Measurements from ENCODE around the gene DPEP2. TPM values are rescaled to one million over a fixed set of nuclear protein-coding genes. Genes with fewer than 3 reads are reported as not detected.

DPEP2 gene
- total RNA-seq, 4 donors from 2014 or later = 0.22 to 2.5 (median 2.1) TPM

- WGBS, 2 donors = 95% methylated on average over 32 to 35 of the region's 49 CpGs
- no peaks in the 10 kb centered on the region for H3K27me3 ChIP-seq
These were observed 17.1 kb downstream of the DPEP2 start for GRCh38 chr16:67982011-67982696.

DNA sequence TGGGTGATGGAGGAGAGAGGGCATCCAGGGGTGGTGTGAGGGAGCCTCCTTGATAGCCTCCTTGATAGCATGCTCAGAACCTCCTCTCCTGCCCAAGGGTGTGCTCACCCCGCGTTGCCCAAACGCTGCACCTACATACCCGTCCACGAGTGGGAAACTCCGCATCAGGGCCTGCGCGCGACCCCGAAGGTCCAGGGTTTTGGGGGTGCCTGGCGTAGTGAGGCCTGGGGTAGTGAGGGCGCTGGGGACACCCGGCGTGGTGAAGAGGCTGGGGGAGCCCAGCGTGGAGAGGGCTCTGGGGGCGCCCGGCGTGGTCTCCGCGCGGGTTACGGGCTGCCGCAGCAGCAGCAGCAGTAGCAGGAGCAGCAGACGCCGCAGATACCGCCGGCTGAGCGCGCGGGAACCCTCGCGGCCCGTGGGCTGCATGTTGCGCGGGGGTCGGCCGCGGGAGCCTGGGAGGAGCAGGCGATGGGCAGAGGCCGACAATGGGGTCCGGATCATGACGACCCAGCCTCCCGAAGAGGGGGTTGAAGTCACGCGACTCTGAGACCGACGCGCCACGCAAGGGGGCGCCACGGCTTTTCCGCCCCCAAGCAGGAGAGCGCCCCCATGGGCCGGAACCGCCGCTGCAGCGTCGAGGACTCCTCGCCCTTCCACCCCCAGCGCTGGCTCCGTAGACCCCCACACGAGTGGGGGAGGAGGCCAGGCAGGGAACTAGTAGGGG is 19.2 kb downstream of the DPEP2 start, which contains the start of gene DPEP3:
TSS of gene DPEP3 (minus strand) at position 545 of the 724 bp plus-strand sequence. CDS start at position 426, 119 bp downstream.
- Histone ChIP-seq H3K27me3 (no peaks in the 10 kb centered on the region), H3K27ac (no peak within 1 kb of the TSS), H3K9me3 (no peaks in the 10 kb centered on the region), H3K36me3 (no peaks in the 10 kb centered on the region), H3K4me3 (replicated peaks in 1 of 3) (no peak within 1 kb of the TSS), H3K4me1 (peaks cover 0 to 6% of the 10 kb centered on the region in 2 donors)
- intact Hi-C loops (cut with DNase I) = no loop called here
- 54 to 62% methylated on average over 41 to 57 of the region's 62 CpGs for WGBS, 2 donors
- DNase-seq = no peak
- TF ChIP-seq POLR2A (IDR thresholded peaks at IDR 0.05) = no peak
- TF ChIP-seq, protein P1, sequence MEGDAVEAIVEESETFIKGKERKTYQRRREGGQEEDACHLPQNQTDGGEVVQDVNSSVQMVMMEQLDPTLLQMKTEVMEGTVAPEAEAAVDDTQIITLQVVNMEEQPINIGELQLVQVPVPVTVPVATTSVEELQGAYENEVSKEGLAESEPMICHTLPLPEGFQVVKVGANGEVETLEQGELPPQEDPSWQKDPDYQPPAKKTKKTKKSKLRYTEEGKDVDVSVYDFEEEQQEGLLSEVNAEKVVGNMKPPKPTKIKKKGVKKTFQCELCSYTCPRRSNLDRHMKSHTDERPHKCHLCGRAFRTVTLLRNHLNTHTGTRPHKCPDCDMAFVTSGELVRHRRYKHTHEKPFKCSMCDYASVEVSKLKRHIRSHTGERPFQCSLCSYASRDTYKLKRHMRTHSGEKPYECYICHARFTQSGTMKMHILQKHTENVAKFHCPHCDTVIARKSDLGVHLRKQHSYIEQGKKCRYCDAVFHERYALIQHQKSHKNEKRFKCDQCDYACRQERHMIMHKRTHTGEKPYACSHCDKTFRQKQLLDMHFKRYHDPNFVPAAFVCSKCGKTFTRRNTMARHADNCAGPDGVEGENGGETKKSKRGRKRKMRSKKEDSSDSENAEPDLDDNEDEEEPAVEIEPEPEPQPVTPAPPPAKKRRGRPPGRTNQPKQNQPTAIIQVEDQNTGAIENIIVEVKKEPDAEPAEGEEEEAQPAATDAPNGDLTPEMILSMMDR (IDR thresholded peaks at IDR 0.05) = peak in 1 of 6 experiments; percentile 17

More at GRCh38 chr16:67982011-67982696, 17.1 kb downstream of the DPEP2 start:
- Histone ChIP-seq H3K9me3 (no peaks in the 10 kb centered on the region), H3K4me3 (replicated peaks in 1 of 3) (no peak overlapping the region), H3K36me3 (no peaks in the 10 kb centered on the region), H3K4me1 (peaks cover 0 to 6% of the 10 kb centered on the region in 2 donors), H3K27ac (no peak overlapping the region)
- DNase-seq = no peak
- TF ChIP-seq POLR2A (IDR thresholded peaks at IDR 0.05) = no peak
- TF ChIP-seq, protein P1 (IDR thresholded peaks at IDR 0.05) = no peak
- intact Hi-C loops (cut with DNase I) = no loop called here

DNA sequence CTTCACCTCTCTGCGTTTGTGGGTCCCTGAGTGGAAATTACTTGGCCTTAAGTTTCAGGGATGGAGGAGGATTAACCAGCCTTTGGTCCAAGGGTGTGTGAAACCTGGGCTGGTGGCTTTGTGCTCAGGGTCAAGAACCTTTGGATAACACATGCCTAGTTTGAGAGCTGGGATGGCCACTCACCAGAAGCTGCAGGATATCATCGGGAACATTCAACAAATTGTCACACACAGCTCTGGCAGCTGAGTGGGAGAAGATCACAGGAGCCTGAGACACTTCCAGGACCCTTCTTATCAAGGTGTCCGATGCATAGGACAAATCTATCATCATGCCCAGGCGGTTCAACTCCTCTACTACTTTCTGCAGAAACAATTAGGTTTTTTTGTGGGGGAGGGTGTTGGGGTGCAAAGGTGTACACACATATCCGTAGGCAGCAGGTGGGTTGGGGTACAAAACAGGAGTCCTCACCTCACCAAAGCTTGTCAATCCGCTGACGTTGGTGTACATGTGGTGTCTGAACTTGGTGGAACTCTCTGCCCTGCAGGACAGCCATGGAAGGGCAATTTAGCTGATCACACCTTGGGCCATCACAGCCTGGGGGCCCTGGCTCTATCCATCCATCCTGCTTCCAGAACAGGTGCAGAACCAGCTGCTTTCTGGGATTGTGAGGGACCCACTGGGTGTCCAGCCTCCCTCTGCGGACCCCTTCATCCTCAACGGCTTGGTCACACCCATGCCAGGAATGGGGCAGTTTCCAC is 21.6 kb downstream of the DPEP2 start:
- Histone ChIP-seq H3K27me3 (no peaks in the 10 kb centered on the region), H3K4me1 (no peaks in the 10 kb centered on the region), H3K9me3 (no peaks in the 10 kb centered on the region), H3K27ac (no peak overlapping the region), H3K4me3 (replicated peaks in 1 of 3) (no peak overlapping the region), H3K36me3 (no peaks in the 10 kb centered on the region)
- intact Hi-C loops (cut with DNase I) = no loop called here
- DNase-seq = no peak
- TF ChIP-seq, protein P1 (IDR thresholded peaks at IDR 0.05) = no peak
- no peak for TF ChIP-seq POLR2A (IDR thresholded peaks at IDR 0.05)
- WGBS, 2 donors = 88 to 92% methylated on average over 9 of the region's 9 CpGs

- H3K9me3 ChIP-seq = no peaks in the 10 kb centered on the region
- H3K36me3 ChIP-seq = no peaks in the 10 kb centered on the region
- H3K27me3 ChIP-seq = no peaks in the 10 kb centered on the region
- no peak overlapping the region for H3K4me3 ChIP-seq (replicated peaks in 1 of 3)
- DNase-seq = no peak
- intact Hi-C loops (cut with DNase I) = no loop called here
- 63% methylated on average over 5 of the region's 5 CpGs; no CpG with 5 or more reads in 1 of the 2 donors for WGBS, 2 donors
- TF ChIP-seq, protein P1 (IDR thresholded peaks at IDR 0.05) = no peak
- TF ChIP-seq POLR2A (IDR thresholded peaks at IDR 0.05) = no peak
- H3K27ac ChIP-seq = no peak overlapping the region
- H3K4me1 ChIP-seq = no peaks in the 10 kb centered on the region
These were observed 22.3 kb downstream of the DPEP2 start for GRCh38 chr16:67977005-67977404.

Data from thyroid gland (tissue), 4 donors.